ENCODE measurements around the gene HAPLN1.

HAPLN1 gene

GRCh38 chr5:83718195-83718825, 2.3 kb downstream of the HAPLN1 start:
- no peak for DNase-seq (ENCODE audit: low read depth, low spot score)

GRCh38 chr5:83715236-83716065, 5.2 kb downstream of the HAPLN1 start:
- DNase-seq (ENCODE audit: low read depth, low spot score) = no peak

- DNase-seq (ENCODE audit: low read depth, low spot score) = no peak
Measured at GRCh38 chr5:83714810-83715209, 5.8 kb downstream of the HAPLN1 start.

- DNase-seq (ENCODE audit: low read depth, low spot score) = no peak
Measured at GRCh38 chr5:83711982-83712601, 8.6 kb downstream of the HAPLN1 start.

- no peak for DNase-seq (ENCODE audit: low read depth, low spot score)
Measured at GRCh38 chr5:83709973-83710372, 10.7 kb downstream of the HAPLN1 start.

GRCh38 chr5:83708170-83708569, 12.5 kb downstream of the HAPLN1 start:
- DNase-seq (ENCODE audit: low read depth, low spot score) = no peak

- no peak for DNase-seq (ENCODE audit: low read depth, low spot score)
Measured at GRCh38 chr5:83703059-83703458, 17.6 kb downstream of the HAPLN1 start.

GRCh38 chr5:83701886-83702285, 18.8 kb downstream of the HAPLN1 start:
- no peak for DNase-seq (ENCODE audit: low read depth, low spot score)

- no peak for DNase-seq (ENCODE audit: low read depth, low spot score)
Measured at GRCh38 chr5:83689881-83690280, 30.8 kb downstream of the HAPLN1 start.

- no peak for DNase-seq (ENCODE audit: low read depth, low spot score)
Measured at GRCh38 chr5:83688281-83688680, 32.4 kb downstream of the HAPLN1 start.

GRCh38 chr5:83687124-83687619, 33.5 kb downstream of the HAPLN1 start:
- no peak for DNase-seq (ENCODE audit: low read depth, low spot score)

GRCh38 chr5:83686251-83686650, 34.4 kb downstream of the HAPLN1 start:
- no peak for DNase-seq (ENCODE audit: low read depth, low spot score)

GRCh38 chr5:83683836-83684235, 36.8 kb downstream of the HAPLN1 start:
- DNase-seq (ENCODE audit: low read depth, low spot score) = no peak

GRCh38 chr5:83672646-83673045, 48.0 kb downstream of the HAPLN1 start:
- DNase-seq (ENCODE audit: low read depth, low spot score) = no peak

GRCh38 chr5:83672158-83672557, 48.5 kb downstream of the HAPLN1 start:
- no peak for DNase-seq (ENCODE audit: low read depth, low spot score)

GRCh38 chr5:83665631-83666030, 55.0 kb downstream of the HAPLN1 start:
- no peak for DNase-seq (ENCODE audit: low read depth, low spot score)

- DNase-seq (ENCODE audit: low read depth, low spot score) = no peak
Measured at GRCh38 chr5:83662558-83662957, 58.1 kb downstream of the HAPLN1 start.

GRCh38 chr5:83657807-83658525, 62.7 kb downstream of the HAPLN1 start:
- no peak for DNase-seq (ENCODE audit: low read depth, low spot score)

- DNase-seq (ENCODE audit: low read depth, low spot score) = no peak
Measured at GRCh38 chr5:83654427-83654994, 66.1 kb downstream of the HAPLN1 start.

- no peak for DNase-seq (ENCODE audit: low read depth, low spot score)
Measured at GRCh38 chr5:83653669-83654068, 67.0 kb downstream of the HAPLN1 start.

GRCh38 chr5:83645936-83646335, 74.7 kb downstream of the HAPLN1 start:
- no peak for DNase-seq (ENCODE audit: low read depth, low spot score)

GRCh38 chr5:83644301-83644700, 76.4 kb downstream of the HAPLN1 start:
- DNase-seq (ENCODE audit: low read depth, low spot score) = no peak
